Fibroblast of skin of abdomen (primary cell): Measurements from ENCODE around the gene SGSM1.

Experiments used
- DNase-seq: peaks from one replicate; pipeline ENCODE4 v3.0.0-alpha.2; 2013

The SGSM1 gene

DNA sequence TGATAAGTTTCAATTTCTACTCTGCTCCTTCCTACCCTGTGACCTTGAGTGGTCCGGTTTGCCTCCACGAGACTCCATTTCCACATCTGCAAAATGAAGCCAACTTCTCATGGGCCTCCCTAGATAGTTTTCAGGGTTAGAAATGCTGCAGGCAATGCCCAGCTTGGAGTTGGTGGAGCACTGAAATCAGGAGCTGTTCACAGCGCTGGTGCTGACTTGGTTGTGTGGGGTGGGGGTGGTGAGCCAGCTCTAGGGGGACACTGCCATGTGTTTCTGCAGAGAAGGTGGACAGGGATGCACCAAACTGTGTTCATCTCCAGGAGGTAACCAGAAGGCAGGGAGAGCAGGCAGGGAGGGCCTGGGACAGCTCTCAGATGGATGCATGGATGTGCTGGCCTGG is 37.0 kb downstream of the SGSM1 start:
- no peak for DNase-seq

DNA sequence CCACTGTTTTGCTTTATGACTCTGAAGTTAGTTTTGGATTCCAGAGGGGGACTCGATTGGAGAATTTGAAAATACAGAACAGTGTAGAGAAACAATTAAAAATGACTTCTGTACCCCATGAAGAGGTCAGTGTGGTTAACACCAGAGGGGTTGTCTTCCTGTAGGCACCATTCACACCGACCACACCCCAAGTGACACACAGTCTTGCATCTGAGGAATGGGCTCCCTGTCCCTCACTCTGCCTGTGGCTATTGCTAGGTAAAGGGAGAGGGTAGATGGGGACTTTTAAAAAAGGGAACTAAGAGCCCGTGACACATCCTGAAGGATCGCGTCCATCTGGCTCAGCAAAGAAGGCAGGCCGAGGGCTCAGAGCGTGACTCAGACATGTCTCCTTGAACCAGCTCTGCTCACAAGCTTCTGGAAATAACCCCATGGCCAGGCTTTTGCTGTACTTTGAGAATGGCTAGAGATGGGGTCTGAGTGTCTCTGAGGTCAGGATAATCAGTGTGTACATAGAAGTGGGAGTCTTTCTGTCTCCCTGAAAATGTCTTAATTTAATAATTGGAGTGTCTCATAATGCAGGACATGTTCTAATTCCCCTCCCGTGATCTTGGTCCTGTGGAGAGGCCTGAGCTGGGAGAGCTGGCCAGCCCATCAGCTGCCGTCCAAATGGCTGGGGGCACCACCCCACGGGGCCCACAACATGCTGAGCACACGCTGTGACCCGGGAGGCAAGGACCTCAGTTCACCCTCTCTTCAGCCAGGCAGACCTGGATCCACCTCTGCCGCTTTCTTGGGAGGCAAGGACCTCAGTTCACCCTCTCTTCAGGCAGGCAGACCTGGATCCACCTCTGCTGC is 39.3 kb downstream of the SGSM1 start:
- no peak for DNase-seq

DNA sequence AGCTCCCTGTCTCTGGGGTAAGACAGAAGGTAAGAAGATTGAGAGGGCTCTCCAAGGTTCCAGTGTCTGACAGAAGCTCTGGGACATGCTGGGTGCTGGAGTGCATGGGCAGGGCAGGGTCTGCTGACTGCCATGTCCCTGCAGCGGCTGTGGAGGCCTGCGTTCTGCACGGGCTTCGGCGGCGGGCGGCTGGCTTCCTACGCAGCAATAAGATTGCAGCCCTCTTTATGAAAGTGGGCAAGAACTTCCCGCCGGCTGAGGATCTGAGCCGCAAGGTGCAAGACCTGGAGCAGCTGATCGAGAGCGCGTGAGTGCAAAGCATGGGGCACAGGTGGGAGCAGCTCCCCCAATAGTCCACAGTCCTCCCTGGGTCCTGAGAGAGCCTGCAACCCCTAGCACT is 41.5 kb downstream of the SGSM1 start:
- DNase-seq = no peak

DNA sequence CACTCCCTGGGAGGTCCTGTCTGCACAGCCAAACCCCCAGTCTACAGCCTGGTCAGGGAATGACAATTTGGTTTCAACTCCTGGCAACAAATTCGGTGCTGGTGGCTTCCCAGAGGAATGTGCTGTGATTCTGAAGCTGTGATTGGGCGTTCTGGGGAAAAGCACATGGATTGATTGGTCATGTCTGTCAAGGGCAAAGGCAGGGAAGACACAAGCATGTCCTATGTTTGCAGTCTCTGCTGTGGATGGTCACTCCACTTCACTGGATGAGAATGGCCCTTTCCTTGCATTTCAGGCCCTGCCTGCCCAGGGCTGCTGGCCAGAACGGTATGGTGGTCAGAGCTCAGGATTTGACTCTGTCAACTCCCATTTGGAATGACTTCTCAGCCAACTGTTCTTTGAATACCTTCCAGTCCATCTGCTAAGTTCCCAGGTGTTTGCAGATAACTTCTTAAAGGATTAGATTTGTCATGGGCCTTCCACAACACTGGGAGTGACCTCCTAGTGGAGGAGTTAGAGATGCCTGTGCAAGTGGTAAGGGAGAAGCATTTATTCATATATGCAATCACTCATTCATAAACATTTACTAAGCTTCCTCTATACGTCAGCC is 42.7 kb downstream of the SGSM1 start:
- DNase-seq = no peak

DNA sequence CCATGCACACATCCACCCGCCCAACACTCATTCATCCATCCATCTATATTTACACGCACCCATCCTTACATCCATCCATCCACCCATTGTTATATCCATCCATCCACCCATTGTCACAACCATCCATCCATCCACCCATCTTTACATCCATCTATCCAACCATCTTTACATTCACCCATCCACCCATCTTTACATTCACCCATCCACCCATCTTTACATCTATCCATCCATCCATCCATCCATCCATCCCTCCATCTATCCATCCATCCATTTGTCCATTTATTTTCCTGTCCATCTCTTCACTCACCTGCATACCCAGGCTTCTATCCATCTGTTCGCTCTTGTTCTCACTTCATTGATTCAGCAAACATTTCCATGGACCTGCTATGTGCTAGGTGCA is 49.8 kb downstream of the SGSM1 start:
- no peak for DNase-seq

DNA sequence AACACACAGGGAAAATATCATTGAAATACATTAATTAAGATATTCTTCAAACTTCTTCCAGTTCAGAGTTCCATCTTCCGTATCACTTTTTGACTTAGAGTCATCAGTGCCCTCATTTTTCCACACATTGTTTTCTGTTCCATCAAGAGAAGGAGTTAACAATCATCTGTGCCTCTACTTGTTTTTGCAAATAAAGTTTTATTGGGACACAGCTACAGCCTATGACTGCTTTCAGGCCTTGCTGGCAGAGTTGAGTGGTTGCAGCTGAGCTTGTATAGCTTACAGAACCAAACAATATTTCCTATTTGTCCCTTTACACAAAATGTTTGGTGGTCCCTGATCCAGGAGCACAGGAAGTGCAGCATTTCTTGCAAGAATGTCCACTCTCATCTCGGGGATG is 51.6 kb downstream of the SGSM1 start:
- DNase-seq = no peak

DNA sequence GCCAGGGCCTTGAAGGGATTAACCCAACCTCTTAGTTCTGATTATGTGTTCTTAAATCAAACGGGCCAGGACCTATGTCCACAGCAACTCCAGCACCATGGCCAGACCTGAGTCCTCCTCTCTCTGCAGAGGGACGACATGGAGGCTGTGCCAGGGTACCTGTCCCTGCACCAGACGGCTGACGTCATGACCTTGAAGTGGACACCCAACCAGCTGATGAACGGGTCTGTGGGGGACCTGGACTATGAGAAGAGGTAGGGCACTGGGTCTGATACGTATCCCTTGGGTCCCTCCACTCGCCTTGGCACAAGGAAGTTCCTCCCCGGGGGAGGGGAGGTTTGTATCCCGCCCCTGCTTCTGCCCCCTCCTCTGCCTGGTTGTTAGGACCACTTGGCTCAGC is 53.6 kb downstream of the SGSM1 start:
- DNase-seq = no peak

DNA sequence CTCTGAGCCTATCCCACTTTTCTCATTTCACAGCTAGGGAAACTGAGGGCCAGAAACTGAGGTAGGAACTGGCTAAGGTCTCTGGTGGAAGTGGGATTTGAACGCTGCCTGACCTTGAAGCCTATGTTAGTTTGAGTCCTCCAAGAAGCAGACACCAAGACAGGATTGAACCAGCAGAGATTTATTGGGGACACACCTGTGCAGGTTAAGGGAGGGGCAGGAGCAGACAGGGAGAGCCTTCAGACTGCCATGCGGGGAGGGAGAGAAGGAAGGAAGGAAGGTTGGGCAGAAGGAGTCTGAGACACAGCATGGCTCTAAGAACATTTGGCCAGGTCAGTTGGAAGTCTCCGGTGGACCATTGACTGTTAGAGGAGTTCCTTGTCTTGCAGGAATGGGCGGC is 59.5 kb downstream of the SGSM1 start:
- DNase-seq = no peak

DNA sequence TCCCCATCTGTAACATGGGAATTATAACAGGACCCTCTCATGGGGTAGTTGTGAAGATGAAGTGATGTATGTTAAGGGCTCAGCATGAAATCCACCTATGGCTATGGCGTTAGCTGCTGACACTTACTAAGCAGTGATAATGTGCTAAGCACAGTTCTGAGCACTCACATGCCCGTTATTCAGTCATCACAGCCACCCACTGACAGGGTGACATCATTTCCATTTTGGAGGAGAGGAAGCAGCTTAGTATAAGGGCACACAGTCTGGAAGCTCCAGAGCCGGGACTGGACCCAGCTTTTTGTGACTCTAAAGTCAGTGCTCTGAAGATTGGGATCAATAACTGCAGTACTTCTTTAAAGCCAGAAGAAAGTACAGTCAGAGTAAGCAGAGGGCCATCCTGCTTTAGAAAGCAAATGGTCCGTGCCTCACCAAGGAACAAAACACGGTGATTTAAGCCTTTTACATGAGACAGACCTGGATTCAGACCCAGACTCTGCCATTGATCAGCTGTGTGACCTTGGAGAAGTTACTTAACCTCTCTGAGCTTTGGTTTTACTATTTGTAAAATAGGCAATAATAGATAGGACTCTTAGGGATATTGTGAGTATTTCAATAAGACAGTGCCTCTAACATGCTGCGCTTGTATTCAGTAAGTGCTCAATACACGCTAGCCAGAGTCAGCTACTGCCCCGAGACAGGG is 61.5 kb downstream of the SGSM1 start:
- DNase-seq = no peak

DNA sequence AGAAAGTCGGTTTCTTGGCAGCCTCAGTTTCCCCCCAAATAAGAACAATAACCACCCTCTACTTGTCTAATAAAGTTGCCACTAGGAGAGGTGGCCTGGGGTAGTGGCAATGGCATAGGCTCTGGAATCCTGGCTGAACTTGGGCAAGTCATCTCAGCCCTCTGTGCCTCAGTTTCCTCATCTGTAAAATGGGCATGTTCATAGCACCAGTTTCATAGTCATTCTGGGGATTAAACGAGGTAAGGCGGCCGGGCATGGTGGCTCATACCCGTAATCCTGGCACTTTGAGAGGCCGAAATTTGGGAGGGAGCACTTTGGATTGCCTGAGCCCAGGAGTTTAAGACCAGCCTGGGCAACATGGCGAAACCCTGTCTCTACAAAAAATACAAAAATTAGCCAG is 63.0 kb downstream of the SGSM1 start:
- DNase-seq = no peak

DNA sequence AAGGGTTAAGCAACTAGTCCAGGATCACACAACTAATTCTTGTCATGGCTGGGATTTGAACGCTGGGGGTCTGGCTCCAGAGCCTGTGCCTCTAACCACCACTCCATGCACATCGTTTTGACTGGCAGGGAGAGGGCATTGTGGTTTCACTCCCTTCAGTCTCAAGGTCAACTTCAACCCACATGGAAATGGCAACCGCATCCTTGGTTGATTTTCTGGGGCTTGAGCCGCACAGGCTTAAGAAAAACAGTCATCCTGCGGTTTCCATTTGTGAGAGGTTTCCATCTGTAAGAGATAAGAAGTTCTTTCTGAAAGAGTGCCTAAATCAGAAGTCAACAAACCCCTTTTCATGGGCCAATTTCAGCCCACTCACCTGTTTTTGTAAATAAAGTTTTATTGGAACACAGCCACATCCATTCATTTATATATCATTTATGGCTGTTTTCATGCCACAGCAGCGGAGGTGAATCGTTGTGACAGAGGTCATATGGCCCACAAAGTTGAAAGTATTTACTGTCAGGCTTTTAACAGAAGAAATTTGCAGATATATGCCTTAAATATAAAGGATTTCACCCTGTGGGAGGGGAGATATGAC is 65.7 kb downstream of the SGSM1 start:
- no peak for DNase-seq

DNA sequence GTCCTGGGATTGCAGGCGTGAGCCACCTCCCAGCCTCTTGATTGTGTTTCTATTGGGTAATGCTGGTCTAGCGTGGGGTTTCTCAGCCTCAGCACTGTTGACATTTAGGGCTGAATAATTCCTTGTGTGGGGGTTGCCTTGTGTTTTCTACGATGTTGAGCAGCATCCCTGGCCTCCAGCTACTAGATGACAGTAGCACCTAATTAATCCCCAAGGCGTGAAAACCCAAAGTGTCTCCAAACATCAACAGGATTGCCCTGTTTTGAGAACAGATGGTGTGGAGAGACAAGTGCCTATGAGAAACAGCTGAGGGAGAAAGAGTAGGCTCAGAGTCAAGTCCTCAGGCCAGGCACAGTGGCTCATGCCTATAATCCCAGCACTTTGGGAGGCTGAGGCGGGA is 67.2 kb downstream of the SGSM1 start:
- DNase-seq = no peak

DNA sequence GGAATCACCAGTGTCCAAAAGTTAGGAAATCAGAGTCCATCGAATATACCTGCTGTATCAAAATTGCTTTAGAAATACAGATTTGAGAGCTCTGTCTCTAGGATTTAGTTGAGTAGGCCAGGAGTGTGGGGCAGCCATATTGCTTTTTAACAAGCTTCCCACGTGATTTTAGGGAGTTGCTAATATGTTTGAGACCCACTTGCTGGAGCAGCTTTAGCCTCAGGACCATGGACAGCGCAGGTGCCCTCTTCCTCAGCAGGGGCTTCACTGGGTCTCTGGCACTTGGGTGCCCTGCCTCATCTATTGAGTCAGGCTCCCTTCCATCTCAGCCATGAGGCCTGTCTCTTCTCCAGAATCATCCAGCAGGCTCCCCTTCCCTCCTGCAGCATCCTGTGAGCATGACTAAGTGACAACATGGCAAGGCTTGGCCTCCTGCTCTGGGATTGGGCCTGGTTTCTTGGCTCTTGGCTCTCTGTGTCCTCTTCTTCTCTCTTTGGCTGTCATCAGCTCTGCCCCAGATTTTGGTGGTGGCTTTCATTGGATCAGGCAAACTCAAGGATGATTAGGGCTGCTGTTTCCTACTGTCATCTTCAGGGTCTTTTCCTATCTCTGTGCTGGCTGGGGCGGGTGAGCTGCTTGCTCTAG is 70.0 kb downstream of the SGSM1 start:
- DNase-seq = no peak

DNA sequence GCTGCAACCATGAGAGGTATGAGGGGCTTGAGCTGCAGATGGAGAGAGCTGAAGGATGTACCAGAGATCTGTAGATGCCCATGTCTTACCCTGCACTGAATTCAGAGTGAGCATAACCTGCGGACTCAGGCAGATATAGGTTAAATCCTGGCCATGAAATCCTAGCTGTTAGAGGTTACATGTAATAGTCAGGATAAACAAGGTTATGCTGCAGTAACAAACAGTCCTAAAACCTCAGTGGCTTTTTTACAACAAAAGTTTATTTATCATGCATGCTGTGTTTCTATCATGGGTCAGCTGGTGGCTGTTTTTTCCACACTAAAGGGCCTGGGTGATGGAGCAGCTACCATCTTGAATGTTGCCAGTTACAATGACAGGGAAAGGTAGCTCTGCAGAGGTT is 70.7 kb downstream of the SGSM1 start:
- DNase-seq = no peak

DNA sequence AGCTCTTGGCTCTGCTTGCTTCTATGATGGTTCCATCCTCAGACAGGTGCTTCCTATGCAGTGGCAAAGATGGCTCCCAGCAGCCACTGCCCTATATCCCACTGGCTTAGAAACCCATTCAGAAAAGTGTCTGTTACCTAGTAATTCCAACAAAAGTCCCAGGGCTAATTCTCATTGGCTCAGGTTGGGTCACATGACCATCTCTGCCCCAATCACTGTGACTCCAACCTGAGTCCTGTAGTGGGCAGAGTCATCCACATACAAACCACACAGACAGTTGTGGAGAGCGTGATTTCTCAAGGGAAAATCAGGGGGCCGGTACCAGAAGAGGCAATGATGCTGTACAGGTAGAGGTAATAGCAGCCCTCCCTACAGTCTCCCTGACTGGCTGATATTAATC is 73.0 kb downstream of the SGSM1 start:
- DNase-seq = no peak

DNA sequence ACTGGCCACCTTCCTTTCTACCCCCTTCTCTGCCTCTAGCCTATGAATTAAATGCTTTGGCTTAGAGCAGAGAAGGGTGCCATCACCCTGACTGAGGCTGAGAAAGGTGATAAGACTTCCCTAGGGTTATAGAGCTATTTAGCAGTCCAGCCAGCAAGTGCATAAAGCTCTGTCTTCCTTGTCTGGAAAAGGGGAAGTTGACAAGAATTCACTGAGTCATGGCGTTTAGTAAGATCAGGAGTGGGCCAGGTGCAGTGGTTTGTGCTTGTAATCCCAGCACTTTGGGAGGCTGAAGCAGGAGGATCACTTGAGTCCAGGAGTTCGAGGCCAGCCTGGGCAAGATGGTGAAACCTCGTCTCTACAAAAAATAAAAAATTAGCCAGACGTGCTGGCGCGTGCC is 77.4 kb downstream of the SGSM1 start:
- no peak for DNase-seq

DNA sequence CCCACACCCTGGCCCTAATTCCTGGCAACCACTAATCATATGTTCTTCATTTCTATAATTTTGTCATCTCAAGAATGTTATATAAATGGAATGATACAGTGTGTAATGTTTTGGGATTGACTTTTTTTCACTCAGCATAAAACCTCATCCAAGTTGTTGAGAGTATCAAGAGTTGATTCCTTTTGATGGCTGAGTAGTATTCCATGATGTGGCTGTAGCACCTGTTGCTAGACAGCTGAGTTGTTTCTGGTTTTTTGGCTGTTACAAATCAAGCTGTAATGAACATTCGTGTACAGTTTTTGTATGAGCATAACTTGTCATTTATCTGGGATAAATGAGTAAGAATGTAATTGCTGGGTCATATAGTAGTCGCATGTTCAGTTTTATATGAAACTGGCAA is 81.2 kb downstream of the SGSM1 start:
- no peak for DNase-seq

DNA sequence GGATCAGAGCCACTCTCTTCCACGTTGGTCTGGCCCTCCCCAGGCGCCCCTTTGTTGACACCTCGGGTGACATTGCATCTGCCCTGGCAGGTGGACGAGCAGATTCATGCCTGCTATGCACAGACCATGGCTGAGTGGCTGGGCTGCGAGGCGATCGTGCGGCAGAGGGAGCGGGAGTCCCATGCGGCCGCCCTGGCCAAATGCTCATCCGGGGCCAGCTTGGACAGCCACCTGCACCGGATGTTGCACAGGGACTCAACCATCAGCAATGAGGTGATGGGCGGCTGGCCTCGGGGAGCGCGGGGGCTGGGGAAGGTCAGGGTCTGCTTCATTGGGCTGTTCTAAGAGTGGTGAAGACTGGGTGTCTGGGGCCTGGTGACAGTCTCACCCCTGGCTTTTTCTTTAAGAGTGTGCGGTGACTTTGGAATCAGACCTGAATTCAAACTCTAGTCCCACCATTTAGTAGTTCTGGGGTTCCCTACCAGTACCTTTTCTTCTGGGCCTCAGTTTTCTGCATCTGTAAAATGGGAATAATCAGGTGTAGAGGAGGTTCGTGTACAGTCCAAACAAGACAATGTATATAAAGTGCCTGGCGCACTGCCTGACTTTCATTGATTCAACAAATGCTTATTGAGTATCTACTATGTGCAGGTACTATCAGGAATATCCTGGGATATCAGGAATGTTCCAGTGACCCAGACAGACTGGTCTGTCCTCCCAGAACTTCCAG is 87.5 kb downstream of the SGSM1 start:
- no peak for DNase-seq

DNA sequence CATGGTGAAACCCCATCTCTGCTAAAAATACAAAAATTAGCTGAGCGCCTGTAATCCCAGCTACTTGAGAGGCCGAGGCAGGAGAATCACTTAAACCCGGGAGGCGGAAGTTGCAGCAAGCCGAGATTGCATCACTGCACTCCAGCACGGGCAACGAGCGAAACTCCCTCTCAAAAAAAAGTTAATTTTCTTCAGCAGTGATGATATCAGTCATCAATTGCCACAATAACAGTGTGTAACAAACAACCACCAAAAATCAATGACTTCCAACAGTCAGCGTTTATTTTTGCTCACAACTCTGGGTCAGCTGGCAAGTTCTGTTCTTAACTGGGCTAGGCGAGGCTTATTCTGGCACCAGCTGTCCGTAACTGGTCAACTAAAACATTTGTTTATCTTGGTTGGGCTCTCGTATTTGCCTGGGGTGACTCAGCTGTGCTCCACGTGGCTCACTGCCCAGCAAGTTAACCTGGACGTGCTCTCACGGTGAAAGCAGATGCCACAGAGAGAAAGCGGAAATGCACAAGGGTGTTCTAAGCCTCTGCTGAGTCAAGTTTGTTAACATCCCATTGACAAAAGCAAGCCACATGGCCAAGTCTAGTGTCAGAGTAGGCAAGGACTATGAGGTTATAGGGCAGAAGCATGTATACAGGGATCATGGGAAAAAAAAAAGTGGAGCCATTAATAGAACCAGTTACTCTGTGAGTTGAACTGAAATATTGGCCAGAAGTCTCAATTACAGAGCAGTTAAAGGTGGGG is 88.4 kb downstream of the SGSM1 start:
- DNase-seq = peak; percentile 52

DNA sequence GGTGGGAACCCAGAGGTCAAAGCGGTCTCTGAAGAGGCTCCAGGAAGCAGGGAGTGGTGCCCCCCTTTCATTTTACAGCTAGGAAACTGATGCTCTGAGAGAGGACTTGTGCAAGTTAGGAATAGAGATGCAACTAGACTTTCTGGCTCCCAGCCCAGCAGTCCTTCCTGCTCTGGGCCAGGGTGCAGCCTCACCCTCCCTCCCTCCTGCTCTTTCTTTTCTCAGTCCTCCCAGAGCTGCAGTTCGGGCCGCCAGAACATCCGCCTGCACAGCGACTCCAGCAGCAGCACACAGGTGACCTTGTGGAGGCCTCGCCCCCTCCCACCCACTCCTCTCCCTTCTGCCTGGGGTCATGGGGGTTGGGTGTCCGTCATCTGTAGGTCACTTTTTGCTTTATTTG is 89.0 kb downstream of the SGSM1 start:
- DNase-seq = peak; percentile 2

DNA sequence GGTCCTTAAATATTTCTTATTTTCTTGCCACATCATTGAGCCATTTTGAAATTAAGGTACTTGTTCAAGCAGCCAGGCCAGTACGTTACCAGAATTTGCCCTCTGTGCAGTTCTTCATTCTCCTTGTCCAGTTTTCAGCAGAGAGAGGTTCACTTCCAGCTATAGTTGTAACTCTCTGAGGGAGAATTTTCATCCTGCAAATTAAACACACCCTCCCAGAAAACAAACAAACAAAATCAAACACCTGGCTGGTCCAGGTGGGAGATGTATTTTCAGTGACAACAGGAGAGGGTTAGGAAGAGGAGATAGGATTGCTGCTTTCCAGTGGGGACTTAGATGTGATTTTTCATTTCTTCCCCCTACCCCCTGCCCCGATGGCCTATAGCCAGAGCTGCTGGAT is 95.4 kb downstream of the SGSM1 start:
- DNase-seq = no peak

DNA sequence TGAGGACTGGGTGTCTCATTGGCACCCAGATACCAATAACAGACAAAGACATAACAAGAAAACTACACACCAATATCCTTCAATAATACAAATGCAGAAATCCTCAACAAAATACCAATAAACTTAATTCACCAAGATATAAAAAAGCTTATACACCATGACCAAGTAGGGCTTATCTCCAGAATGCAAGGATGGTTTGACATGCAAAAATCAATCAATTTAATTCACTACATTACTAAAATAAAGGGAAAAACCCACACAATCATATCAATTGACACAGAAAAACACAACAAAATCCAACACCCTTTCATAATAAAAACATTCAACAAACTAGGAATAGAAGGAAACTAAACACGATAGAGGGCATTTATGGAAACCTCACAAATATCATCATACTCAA is 99.9 kb downstream of the SGSM1 start:
- no peak for DNase-seq
